HG03175 (cell line): ENCODE results near the gene KIF27.
"Not testable (repeated sequence)": the region's sequence is repeated elsewhere in the genome, so short reads cannot be mapped to it uniquely, and the experiment has no call there.

Experiments used
- ATAC-seq: cut with Tn5 transposase; IDR thresholded peaks from one replicate; pipeline ENCODE4 v1.9.1; 2021; ENCODE audit warnings: mild to moderate bottlenecking, moderate library complexity; ENCODE audit not compliant: unreplicated experiment

Gene KIF27

DNA sequence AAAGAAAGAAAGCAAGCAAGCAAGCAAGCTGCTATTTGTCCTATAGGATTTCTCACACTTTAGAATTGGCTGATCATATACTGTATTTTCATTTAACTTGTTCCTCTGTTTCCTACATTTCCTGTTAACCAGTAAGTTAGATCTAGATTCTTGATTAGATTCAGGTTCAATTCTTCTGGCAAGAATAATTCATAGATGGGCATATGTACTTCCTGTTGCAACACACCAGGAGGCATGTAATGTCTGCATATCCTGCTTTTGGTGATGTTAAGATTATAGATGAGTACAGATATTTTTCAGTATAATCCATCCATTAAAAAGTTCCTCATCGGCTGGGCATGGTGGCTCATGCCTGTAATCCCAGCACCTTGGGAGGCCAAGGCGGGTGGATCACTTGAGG, 10.8 kb upstream of the KIF27 start:
- no peak for ATAC-seq

- ATAC-seq, result no peak
These were observed 9.6 kb upstream of the KIF27 start for GRCh38 chr9:83930881-83931280.

DNA sequence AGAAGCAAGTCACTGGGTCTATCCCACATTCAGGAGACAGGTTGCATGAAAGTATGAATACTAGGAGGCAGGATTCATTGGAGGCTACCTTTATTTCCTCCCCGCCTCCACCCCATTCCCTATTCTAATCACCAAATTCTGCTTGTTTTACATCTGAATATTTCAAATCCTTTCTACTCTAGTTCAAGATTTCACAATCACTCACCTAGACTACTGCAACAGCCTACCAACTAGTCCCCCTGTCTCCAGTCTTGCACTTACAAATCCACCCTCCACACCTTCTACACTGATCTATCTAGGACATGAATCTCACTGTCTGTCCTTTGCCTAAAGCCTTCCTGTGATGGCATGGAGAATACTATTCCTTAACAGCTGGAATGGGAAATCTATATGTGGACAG, 6.4 kb upstream of the KIF27 start:
- ATAC-seq, result no peak

DNA sequence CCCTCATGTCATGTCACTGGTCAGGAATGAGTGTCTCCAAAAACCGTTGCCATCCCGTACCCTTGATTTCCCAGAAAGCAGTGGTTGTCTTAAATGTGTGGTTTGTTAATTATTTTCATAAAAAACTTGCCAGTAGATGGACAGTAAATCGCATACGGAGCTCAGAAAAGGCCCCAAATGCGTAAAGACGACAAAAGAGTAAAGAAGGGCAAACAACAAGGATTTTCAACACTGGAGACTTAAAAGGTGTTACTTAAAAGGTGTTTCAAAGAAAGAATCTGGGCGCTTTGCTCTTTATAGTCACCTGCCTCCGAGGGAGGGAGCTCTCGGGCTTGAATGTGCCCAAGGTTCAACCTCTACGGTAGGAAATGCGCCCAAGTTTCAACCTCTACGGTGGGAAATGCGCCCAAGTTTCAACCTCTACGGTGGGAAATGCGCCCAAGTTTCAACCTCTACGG, 734 bp downstream of the KIF27 start:
- peak; percentile 28 for ATAC-seq

- no peak for ATAC-seq
These were observed 2.1 kb downstream of the KIF27 start for GRCh38 chr9:83919111-83919510.

- peak; percentile 83 for ATAC-seq
These were observed 9.0 kb downstream of the KIF27 start for GRCh38 chr9:83912194-83912593.

- no peak for ATAC-seq
These were observed 15.1 kb downstream of the KIF27 start for GRCh38 chr9:83906144-83906543.

DNA sequence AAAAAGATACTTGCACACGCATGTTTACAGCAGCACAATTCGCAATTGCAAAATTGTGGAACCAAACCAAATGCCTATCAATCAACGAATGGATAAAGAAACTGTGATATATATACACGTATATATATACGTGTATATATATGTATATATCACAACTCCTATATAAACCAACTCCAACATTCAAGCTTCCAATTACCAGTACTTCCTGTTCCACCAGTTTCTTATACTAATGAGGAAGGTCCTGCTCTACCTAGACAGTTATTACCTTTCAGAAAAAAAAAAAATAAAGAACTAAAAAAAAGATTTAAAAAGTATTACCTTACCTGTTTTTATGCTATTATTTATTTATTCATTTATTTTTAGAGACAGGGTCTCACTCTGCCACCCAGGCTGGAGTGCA, 20.6 kb downstream of the KIF27 start:
- not testable (repeated sequence) for ATAC-seq

DNA sequence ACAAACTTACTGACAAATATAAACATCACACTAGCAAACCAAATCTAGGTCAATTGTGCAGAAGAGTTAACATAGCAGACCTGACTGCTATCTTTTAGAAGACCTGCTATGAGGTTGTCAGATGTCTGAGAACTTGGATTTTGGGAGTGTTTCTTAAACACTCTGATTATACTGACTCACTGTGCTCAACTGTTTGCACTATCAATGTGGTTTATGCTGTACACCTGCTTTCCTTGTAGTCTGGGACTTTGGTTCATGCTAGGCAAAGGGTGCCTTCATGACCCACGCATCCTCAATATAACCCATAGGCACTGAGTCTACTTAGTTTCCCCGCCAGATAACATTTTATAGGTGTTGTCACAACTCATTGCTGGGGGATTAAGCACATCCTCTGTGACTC, 26.9 kb downstream of the KIF27 start:
- not testable (repeated sequence) for ATAC-seq

GRCh38 chr9:83886498-83886897, 34.7 kb downstream of the KIF27 start:
- ATAC-seq, result not testable (repeated sequence)

DNA sequence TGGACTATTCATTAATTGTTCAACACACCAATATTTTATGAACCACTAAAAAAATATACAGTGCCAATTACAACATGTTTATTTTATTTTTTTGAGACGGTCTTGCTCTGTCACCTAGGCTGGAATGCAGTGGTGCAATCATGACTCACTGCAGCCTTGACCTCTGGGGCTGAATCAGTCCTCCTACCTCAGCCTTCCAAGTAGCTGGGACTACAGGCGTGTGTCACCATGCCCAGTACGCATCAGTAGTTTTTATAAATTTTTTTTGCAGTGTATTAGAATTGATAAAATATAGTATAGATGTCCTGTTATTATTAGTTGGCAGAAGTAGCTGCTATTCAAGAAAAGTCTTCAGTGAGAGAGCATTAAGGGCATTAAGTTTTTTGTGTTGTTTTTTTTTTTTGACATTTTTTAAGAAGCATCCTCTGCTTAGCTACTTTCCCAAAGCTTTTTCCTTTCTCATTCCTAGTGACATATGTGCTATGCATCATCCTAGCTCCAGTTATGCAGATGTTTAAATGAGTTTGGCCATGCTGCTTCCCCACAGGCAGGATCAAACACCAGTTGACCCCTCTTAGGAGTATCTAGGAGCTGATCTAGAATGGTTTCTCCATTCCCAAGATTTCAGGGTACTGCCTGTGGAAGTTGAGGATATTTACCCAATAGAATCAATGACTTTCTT, 35.5 kb downstream of the KIF27 start:
- not testable (repeated sequence) for ATAC-seq

DNA sequence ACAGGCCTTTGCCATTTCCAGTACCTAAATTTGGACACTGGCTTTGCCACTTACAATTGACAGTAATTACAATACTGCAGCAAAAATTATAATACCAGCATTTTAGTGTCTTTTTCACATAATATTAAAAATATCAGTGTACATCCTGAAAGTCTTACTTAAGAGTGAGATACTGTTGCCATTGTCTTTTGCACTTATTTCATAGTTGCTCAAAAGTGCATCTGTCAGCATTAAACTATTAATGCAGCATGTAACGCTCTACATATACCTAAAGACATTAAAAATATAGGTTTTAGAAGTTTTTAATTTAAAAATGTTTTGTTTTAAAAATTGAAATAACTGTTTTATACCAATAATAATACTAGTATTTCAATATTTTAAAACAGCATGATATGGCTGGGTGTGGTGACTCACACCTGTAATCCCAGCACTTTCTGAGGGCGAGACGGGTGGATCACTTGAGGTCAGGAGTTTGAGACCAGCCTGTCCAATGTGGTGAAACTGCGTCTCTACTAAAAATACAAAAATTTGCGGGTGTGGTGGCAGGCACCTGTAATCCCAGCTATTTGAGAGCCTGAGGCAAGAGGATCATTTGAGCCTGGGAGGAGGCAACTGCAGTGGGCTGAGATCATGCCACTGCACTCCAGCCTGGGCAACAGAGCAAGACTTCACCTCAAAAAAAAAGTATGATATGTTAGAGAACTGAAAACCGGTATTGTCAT, 39.4 kb downstream of the KIF27 start:
- ATAC-seq, result not testable (repeated sequence)

GRCh38 chr9:83875559-83875958, 45.7 kb downstream of the KIF27 start:
- not testable (repeated sequence) for ATAC-seq

- ATAC-seq, result not testable (repeated sequence)
These were observed 71.3 kb downstream of the KIF27 start for GRCh38 chr9:83849895-83850294.

DNA sequence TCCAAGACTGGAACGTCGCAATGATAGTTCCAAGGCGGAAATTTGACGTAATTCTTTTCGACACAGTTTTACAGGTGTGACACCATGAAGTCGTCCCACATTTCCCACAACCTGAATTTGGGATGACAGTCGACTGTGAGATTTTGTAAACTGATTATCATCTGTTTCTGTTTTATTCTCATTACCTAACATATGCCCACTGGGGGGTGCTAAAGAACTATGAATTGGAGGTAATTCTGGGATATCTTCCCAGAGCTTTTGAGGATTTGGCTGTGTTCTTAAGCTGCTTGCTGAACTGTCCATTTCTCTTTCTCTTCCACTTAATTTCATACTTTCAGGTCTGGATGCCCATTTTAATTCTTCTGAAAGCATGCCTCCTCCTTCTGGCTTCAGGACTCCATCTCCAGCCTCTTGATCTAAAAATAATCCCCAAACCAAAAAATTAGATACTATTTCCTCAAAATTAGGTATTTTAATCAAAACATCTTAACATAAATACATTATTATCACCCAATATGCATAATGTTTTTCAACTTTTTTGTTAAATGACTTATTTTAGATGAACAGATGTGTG, 84.1 kb downstream of the KIF27 start:
- ATAC-seq, result not testable (repeated sequence)

GRCh38 chr9:83830426-83831071, 90.7 kb downstream of the KIF27 start:
- not testable (repeated sequence) for ATAC-seq

- not testable (repeated sequence) for ATAC-seq
These were observed 96.1 kb downstream of the KIF27 start for GRCh38 chr9:83824986-83825623.

DNA sequence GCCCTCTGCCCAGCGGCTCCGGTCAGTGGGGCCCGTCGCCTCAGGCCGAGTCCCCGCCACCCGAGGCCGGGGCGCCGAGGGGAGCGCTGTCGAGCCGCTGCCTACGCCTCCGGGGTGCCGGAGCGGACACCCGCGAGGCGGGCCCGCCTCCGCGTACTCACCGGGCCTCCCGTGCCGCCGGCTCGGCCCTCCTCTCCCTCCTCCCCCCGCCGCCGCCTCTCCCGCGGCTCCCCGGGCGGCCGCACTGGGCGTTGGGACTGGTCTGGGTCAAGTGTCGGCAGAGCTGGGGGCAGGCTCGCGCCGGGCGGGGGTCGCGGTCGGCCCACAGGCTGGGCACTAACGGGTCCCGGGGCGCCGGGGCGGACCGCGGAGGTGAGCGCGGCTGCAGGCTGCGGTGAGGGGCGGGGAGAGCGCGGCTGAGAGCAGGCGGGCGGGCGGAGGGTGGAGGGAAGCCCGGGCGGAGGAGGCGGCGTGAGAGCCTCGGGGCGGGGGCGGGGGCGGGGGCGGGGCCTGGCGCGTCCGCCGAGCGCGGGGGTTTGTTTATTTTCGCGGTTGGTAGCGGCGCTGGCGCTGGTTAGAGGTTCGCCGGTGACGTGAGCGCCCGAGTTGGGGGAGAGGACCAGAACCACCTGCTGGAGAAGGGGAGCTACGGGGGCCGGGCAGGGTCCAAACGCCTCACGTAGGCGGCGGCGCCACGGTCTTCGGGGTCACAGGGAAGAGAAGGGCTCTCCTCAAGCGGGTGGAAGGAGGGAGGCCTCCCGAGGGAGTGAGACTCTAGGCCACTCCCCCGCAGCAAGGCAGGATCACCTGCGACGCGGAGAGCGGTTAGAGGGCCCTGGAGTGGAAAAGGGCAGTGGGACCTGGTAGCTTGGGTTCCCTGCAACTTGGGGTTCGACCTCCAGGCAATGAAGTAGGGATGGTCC, 103.6 kb downstream of the KIF27 start, which contains the start of gene GKAP1:
Gene GKAP1, minus strand, starts transcription at position 414 of the 923 bp plus-strand sequence. CDS start 11,252 bp downstream, outside the sequence.
- peak; percentile 77 for ATAC-seq

DNA sequence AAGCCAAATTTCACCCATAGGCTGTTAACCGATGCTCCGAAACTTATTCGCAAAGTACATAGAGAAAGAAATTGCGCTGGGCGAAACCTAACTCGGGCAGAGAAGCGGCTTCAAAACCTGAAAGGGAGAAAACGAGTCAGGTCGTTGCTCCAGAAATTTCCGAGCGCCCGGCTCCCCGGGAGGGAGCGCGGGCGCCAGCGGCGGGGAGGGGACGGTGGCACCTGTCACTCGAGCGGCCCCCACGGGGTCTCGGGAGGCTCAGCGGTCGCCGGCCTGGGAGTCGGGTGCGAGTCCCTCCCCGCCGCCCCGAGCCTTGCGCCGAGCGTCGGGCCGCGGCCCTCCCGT, 104.2 kb downstream of the KIF27 start:
- peak; percentile 10 for ATAC-seq

DNA sequence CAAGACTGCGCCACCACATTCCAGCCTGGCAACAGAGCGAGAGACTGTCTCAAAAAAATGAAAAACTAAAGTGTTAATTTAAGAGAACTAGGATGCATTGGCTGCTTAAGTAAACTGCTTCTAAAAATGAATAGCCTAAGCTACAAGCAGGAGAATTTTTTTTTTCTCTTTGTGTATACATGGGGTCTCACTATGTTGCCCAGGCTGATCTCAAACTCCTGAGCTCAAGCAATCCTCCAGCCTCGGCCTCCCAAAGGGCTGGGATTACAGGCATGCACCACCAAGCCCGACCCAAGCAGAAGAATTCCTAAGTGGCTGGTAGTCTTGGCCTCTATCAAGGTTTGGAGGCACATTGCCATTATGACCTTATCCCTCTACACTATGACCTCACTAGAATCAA, 106.1 kb downstream of the KIF27 start:
- ATAC-seq, result not testable (repeated sequence)
